PC-3 (cell line): ENCODE measurements around the gene WDR41.

Experiments used
- CTCF ChIP-seq: fragments of 300-600 bp; sonication (generic); conservative IDR thresholded peaks from 2 replicates; pipeline ENCODE4 v1.5.1; 2017; ENCODE audit warnings: antibody characterized with exemption, low read depth, mild to moderate bottlenecking, low read length
- EZH2 ChIP-seq: fragments of 300-600 bp; sonication (generic); IDR thresholded peaks from one replicate; pipeline ENCODE4 v1.6.1; 2017; ENCODE audit warnings: antibody characterized with exemption, mild to moderate bottlenecking, low read length; ENCODE audit not compliant: unreplicated experiment

GRCh38 chr5:77426670-77427069 is 65.4 kb downstream of the WDR41 start:
- TF ChIP-seq CTCF (no peak), EZH2 (no peak)
